Cardiac septum (tissue), 1 donor: ENCODE measurements around the gene LCN2. TPM values are rescaled to one million over a fixed set of nuclear protein-coding genes. Genes with fewer than 3 reads are reported as not detected.

Source experiments
- DNase-seq: peaks from one replicate; pipeline ENCODE4 v3.0.0-alpha.2; 2020; ENCODE audit warnings: low spot score
- intact Hi-C: fragments of 100-400 bp; cut with DNase I; formaldehyde crosslinking; loops from one replicate; pipeline ENCODE4 v1.14.0; 2022
- total RNA-seq: library from RNA; stranded (reverse); fragmentation: NEBNext Ultra II Directional; extraction: Animal tissue kit (Norgen Biotek cat#: 25700); gene quantifications from one replicate; pipeline ENCODE4 v1.2.1, GENCODE V29; 2021
- donor health status: DM: no; HTN: no; CAD: no.

The LCN2 gene
- total RNA-seq, 1 donor from 2014 or later, result 2.0 TPM

DNA sequence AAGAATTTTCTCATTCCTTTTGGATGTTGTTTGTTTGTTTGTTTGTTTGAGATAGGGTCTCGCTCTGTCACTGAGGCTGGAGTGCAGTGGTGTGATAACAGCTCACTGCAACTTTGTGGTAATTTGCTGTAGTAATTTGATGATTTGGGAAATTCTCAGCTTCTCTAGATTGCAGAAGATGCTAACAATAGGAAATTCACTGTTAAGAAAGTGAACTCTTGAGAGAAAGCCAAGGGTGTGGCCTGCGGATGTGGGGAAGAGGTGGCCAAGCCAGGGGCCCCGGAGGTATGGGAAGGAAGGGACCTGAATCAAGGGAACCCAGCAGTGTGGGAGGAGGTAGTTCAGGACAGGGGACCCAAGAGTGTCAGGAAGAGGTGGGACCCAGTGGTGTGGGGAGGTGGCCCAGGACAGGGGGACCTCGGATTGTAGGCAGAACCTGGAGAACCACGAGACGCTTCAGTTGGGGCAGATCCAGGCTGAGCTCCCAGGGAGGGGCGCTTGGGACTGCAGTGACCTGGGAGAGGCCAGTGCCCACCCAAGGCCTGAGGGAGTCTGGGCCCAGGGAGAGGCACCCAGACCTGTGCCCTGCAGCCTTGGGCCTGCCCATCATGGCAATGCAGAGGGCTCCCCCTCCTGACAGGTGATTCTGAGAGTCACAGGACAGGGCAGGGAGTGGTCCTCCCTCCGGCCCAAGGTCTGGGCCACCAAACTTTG is 5.6 kb upstream of the LCN2 start:
- no peak for DNase-seq
- intact Hi-C loops, result no loop called here

DNA sequence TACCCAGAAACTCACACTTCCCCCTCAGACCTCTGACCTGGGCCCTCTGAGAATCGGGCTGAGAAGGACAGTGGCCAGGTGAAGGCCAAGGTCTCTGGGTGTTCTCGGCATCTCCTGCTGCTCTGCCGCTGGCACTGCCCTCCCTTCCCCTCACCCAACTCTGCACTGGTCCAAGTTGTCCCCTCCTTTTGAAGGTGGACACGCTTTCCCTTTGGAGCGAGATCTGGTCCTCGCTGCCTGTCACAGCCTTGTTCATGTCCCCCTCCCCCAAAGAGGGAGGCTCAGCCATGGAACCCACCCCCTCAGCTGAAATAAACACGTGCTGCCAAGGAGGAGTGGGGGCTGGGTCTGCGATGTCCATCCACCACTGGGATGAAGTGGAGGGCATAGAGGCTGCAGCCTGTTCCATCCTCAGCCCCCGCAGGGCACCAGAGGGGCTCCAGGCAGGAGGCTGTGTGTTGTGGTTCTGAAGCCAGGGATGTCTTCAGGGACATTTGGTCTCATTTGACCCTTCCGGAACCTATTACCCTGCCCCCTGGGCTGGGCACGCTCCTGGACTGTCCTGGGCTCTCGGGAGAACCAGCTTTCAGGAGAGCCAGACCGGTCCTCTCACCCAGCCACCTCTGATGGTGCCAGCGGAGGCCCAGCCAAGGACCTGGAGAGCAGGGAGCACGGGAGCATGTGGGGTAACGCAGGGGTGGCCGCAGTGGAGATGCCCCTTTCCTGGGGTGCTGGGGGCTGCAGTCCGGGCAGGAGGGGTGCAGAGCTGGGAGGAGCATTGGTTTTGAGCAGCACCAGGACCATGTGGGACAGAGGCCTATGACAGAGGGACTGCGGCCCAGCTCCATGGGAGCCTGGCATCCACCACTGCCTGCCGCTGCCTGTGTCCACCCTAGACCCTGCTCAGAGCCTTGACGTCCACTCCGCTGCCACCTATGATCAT is 4.7 kb upstream of the LCN2 start:
- DNase-seq, result no peak
- intact Hi-C loops, result no loop called here

DNA sequence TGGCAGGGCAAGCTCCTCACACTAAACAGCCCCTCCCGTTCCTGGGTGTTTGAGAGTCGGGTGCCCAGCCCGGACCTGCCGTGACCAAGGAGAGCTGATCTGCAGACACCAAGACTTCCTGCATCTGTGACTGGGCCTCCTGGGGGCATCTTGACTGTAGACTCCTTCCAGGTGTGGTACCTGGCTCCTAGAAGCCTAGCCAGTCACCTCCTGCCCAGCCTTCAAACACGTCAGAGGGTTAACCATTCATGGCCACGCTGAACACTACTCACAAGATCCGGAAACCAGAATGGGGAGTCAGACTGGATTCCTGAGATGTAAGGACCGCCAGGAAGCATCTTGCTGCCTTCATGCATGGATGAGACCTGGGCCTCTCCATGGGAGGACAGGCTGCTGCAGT is 3.7 kb upstream of the LCN2 start:
- DNase-seq, result no peak
- intact Hi-C loops, result no loop called here

DNA sequence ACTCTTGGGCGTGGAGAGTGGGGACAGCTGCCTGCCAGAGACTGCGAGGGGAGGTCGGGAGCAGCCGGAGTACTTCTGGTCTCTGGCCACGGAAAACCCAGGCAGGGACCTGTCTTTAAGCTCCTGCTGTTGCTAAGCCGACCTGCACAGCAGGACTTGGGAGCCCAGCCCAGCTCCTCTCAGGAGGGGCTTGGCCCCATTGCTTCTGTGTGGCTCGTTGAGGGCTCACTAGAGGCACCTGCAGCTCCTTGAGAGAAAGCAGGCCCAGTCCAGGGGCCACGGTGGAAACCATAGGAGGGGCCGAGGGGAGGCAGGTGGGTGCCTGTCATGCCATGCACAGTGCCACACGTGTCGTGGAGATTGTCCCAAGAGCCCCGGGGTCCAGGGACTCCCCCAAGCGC is 3.3 kb upstream of the LCN2 start:
- no peak for DNase-seq
- intact Hi-C loops, result no loop called here

DNA sequence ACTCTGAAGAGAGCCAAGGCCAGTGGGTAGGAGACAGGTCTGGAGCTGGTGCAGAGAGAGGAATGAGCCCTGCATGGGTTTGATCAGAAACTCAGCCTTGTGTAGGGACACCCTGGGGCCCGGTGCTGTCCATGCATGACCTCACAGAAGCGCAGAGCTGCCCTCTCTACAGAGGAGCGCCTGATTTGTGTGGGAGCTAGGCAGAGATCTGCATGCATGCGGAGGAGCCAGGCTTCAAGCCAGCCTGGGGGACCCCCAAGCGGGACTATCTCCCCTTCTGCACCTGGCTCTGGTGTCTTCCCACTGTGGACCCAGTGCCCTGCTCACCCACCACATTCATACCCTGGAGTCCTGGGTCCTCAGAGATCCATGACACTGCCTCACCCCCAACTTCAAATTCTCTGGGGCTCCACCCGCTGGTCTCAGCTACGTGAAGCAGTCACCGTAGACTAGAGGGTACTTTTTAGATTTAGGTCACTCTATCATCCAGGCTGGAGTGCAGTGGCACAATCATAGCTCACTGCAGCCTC is 2.6 kb upstream of the LCN2 start:
- no peak for DNase-seq
- intact Hi-C loops, result no loop called here

DNA sequence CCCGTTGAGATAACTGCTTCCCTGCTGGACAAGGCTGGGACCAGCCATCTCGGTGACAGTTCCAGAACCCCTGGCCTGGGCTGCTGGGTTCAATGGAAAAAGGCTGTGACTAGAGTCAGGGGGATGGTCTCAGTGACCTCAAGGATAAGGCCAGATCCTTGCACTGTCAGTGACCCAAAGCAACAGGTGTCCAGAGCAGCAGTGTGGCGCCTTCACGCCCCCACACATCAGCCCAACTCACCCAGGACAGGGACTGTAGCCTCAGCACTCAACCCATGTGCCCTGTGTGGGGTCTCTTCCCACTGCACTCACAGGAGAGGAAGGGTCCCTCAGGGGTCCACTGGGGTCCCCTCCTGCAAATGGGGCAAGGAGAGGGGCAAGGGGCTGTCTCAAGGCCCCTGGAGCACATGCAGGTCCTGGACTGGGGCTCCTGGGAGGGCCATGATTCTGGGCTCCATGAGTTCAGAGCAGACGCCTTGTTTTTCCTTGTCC is 698 bp upstream of the LCN2 start:
- intact Hi-C loops, result no loop called here
- no peak for DNase-seq

DNA sequence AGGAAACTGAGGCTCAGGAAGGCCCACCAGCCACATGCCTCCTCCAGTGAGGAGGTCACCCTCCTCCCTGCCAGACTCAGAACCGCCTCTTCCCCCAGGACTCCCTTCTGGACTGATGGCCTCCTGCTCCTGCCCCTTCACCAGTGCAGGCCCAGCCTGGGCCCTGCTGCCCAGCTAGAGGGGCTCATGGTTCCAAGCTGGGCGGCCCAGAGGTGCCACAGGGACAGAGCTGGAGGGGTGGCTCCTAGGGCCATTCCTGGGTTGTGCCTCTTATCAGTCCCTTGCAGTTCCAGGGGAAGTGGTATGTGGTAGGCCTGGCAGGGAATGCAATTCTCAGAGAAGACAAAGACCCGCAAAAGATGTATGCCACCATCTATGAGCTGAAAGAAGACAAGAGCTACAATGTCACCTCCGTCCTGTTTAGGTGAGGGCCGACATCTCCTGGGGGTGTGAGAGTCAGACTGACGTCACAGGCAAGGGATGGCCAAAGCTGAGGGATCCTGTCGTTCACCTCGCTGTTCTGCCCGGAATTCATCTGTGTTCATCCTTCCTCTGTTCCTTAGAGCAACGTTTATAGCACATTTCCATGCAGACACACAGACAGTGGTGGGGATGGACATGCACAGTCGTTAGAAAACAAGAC is 819 bp downstream of the LCN2 start:
- intact Hi-C loops, result no loop called here
- peak; percentile 50 for DNase-seq

DNA sequence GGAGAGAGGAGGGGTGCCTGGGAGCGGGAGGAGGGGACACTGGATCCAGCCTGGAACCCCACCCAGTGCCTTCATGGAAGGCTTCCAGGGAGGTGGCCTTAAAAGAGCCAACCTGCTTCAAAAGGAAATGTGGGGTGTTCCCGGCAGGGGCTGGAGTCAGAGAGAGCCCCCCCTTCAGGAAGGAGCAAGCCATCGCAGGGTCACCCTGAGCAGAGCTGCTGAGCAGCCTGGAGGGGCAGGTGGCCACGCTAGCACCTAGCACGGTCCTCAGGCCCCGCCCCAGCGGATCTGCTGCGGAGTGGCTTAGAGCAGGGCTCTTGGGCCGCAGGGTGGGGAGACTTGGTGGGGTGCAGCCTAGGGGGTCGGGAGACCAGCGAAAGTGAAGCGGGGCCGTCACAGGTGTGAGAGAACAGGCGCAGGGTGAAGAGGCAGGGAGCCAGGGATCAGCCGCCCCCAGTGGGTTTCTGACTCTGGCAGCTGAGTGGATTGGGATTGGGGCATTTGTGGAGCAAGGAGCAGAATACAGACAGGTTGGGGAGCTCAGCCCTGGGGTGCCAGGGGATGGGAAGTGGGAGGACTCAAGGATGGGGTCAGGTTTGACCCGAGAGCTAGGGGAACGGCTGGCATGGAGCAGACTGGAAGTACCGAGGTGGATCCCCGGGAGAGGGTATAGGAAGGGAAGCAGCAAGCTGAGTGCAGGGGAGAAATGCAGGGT is 1.5 kb downstream of the LCN2 start:
- intact Hi-C loops, result no loop called here
- peak; percentile 60 for DNase-seq

DNA sequence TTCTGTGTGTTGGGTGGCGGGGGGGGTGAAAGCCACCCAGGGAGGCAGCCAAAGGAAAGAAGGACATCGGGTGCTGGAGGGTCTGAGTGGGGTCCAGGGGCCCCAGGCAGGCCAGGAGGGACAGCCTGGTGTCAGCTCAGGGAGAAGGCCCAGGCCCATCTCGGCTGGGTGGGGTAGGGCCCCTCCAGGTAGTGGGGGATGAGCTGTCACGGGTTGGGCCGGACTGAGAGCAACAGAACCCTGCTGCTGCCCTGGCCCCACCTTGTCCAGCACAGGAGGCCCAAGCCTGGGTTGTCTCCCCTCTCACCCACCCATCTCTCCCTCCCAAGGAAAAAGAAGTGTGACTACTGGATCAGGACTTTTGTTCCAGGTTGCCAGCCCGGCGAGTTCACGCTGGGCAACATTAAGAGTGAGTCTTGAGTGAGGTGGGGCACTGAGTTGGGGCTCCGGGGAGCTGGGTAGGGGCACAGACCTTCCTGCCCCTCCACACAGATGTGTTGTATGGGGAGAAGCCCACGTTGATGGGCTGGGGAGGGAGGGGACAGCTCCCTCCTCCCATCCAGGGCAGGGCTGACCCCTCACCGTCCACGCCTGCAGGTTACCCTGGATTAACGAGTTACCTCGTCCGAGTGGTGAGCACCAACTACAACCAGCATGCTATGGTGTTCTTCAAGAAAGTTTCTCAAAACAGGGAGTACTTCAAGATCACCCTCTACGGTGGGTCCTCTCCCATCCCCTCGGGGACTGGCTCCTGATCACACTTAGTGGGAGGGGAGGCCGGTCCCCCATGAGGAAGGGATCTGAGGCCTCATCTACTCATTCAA is 2.3 kb downstream of the LCN2 start:
- peak; percentile 71 for DNase-seq
- intact Hi-C loops, result no loop called here

DNA sequence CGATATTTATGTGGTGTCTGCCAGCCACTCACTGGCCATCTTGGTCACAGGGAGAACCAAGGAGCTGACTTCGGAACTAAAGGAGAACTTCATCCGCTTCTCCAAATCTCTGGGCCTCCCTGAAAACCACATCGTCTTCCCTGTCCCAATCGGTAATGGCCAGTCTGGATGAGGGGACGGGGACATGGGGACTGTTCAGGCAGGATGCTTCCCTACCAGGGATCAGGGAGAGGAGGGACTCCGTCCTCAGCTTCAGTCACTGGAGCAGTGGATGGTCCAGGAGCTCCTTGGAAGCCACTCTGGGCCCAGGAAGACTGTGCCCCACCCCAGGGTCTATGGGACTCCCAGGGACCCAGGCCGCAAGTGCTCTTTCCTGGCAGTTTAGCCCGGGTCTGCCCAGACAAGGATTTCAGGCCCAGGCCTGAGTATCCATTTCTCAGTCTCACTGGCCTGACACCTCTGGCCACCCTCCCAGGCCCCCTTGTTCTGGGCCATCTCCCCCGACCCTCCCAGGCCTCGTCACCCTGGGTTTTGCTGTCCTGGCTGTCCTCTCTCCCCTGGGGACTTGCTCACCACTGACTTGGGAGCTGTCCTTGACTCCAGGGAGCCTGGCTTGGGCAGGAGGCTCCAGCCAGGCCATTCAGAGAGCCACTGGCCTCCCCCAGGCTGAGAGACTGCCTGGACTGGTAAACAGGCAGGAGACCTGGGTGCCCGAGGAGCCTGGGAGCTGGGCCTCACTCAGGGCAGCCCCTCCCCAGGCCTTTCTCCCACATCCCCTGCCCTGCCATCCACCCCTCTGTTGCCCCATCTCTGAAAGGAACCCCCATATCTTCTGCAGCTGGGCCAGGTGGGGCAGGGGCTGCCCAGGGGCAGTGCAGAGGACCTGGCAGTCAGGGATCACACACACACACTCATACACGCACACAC is 3.1 kb downstream of the LCN2 start:
- intact Hi-C loops, result no loop called here
- no peak for DNase-seq

DNA sequence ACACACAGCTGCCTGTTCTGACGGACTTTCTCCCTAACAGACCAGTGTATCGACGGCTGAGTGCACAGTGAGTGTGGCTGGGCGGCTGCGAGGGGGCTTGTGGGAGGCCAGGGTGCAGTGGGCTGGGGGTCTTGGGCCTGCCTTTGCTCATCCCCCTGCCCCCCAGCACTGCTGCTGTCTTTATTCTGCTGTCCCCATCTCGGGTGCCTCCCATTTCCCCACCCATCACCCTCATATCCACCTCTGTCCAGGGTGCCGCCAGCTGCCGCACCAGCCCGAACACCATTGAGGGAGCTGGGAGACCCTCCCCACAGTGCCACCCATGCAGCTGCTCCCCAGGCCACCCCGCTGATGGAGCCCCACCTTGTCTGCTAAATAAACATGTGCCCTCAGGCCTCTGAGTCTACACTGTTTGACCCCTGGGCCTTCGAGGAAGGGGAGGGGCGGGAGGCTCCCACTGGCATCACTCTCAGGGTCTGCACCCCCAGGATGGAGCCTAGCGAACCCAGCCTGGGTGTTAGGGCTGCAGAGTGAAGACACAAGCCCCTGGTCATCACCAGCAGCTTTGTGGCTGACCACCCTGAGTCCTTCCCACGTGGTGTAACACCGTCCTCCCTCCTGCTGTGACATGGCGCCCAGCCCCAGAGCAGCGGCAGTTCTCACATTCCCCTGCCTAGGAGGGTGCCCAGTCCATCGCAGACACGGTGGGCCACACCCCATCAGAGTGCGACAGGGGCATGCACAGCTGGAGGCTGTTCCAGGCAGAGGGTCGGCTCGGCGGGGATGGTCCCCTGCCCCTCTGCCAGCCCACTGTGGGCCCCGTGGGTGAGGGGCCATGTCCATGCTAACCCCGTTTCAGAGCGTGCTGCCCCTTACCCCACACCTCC is 4.0 kb downstream of the LCN2 start:
- DNase-seq, result no peak
- intact Hi-C loops, result no loop called here

DNA sequence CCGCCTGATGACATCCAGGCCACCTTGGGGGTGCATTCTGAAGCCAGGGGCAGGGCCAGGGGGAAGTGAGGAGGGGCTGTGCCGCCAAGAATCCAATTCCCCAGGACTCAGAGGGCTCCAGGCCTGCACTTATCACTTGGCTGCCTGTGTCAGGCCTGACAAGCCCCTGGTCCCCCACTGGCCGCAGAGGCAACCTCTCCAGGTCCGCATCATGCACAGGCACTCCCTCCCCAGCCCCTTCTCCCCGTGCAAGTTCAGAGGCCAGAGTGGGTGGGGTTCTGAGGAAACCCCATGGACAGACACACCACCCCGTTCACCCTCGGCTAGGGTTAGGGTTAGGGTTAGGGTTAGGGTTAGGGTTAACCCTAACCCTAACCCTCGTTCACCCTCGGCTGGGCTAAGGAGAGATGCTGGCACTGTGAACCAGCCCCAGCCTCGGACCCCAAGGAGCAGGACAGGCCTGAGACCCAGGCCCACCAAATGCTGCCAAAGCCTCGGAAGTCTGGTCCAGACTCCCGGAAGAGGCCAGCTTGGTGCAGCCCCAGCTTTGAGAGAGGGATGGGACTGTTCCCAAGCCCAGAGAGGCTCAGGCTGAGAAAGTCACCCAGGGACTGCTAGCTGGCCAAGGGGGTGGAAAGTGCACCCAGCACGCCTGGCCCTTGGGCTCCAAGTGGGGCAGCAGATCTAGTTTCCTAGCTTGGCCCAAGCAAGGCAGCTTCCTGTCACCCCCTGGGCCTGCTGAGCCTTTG is 4.9 kb downstream of the LCN2 start:
- no peak for DNase-seq
- intact Hi-C loops, result no loop called here

DNA sequence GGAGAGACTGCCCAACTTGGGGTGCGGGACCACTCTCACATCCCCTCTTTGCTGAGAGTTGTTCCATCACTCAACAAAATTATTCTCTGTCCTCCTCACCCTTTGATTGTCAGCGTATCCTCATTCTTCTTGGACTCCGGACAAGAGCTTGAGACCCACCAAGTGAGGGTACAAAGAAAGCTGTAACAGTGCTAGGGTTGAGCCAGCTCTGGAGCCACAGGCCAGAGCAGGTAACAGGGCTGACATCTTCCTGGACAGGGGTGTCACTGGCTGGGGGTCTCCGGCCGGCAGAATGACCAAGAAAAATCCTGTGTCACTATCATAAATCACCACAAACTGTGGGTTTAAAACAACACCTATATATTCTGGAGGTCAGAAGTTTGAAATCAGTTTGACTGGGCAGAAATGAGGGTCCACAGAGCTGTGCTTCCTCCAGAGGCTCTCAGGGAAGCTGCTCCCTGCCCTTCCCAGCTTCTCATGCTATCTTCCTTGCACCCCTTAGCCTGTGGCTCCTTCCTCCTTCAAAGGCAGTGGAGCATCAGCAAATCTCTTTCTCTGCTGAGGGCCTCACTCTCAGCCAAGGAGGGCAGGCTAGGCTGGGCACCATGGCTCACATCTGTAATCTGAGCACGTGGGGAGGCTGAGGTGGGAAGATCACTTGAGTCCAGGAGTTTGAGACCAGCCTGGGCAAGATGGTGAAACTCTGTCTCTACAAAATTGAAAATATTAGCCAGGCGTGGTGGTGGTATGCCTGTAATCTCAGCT is 6.7 kb downstream of the LCN2 start:
- no peak for DNase-seq

DNA sequence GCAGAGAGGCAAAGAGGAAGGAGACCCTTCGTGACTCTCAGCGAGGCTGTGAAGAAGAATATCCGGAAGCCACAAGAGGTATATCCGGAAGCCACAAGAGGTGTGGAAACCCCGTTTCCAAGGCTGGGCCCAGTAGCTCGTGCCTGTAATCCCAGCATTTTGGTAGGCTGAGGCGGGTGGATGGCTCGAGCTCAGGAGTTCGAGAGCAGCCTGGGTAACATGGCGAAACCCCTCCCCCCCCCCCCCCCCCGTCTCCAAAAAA is 10.2 kb downstream of the LCN2 start:
- DNase-seq, result peak; percentile 84
- intact Hi-C loops, result no loop called here

More for the DNA sequence above, 6.7 kb downstream of the LCN2 start:
- intact Hi-C loops, result no loop called here

DNA sequence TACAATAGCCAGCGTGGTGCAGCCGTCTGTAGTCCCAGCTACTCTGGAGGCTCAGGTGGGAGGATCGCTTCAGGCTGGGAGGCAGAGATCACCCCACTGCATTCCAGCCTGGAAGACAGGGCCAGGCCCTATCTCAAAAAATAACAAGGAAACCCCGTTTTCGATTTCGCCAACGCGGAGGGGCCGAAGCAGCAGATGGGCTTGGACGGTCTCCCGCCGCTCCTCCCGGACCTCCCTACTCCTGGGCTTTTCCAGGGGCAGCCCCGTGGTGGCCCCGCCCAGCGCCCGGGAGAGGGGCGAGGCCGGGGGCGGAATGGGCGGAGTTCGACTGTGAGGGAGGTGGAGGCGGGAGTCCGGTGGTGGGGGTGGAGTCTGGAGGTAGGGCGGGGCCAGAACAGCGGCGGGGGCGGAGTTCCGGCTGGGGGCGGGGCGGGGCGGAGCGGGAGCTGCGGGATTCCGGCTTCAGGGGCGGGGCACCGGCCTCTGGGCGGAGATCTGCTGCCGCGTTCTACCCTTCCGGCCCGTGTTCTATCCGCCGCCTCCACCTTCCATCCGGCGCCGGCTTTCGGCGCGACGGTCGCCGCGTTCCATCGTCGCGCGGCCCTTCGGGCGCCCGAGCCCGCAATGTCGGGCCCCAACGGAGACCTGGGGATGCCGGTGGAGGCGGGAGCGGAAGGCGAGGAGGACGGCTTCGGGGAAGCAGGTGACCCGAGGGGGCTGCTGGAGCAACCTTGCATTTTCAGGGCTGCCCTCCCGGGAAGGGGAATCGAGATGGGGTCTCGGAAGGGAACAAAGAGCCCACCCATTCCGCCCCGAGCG is 10.7 kb downstream of the LCN2 start, which contains the start of gene BBLN:
Gene BBLN, plus strand, starts transcription at position 482 of the 819 bp plus-strand sequence. Its CDS starts 143 bp downstream, at position 625.
- intact Hi-C loops, result no loop called here
- peak; percentile 99 for DNase-seq
